Stimulated activated CD8-positive, alpha-beta memory T cell treated with anti-CD3 and anti-CD28 coated beads, Interleukin-15, amount 100 ng/mL, for 4 hours (primary cell): Measurements from ENCODE around the gene PALM3.
"Not testable (repeated sequence)": the region's sequence is repeated elsewhere in the genome, so short reads cannot be mapped to it uniquely, and the experiment has no call there.

Source experiments
- DNase-seq, 2 donors: peaks; one replicate each; pipeline ENCODE4 v3.0.0-alpha.2; 2020; ENCODE audit warnings: low read depth in 2 of 2

PALM3 gene

DNA sequence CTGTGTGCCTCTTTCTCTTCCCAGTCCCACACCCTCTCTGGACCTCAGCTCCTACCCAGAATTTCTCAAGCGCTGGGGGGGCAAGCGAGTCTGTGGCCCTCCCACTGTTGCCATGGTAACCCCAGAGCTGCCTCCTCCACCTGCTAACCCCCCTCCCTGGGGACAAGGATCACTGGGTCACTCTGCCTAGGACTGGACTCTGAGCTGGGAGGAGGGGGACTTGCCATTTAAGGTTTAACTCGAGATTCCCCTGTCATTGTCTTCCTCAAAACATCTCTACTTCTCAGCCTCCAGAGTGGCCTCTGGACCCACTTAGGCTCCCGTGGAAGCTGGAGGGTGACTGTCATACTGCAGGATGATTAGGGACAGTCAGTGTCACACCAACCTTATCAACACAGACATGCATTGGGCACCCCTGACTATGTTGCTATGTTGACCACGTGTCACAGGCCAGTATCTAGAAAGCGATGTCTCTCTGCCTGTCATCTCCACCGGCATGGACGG lies 2.2 kb downstream of the PALM3 start:
- DNase-seq: no peak

DNA sequence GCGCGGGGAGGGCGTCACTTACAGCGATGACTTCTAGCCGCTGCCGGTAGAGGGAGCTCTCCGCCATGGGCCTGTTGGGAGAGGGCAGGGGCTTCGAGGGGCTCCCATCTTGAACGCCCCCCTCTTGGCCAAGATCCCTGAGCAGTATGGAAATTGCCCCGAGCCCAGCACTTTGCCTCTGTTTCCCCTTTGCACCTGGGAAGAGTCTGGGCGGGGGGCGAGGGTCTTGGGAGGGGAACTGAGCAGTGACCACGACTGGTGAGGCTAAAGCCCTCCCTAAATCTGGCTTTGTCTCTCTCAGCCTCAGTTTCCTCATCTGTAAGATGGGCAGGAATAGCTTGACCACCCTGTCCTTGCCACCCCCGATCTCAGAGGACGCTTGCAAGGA lies 2.8 kb downstream of the PALM3 start:
- DNase-seq: no peak

DNA sequence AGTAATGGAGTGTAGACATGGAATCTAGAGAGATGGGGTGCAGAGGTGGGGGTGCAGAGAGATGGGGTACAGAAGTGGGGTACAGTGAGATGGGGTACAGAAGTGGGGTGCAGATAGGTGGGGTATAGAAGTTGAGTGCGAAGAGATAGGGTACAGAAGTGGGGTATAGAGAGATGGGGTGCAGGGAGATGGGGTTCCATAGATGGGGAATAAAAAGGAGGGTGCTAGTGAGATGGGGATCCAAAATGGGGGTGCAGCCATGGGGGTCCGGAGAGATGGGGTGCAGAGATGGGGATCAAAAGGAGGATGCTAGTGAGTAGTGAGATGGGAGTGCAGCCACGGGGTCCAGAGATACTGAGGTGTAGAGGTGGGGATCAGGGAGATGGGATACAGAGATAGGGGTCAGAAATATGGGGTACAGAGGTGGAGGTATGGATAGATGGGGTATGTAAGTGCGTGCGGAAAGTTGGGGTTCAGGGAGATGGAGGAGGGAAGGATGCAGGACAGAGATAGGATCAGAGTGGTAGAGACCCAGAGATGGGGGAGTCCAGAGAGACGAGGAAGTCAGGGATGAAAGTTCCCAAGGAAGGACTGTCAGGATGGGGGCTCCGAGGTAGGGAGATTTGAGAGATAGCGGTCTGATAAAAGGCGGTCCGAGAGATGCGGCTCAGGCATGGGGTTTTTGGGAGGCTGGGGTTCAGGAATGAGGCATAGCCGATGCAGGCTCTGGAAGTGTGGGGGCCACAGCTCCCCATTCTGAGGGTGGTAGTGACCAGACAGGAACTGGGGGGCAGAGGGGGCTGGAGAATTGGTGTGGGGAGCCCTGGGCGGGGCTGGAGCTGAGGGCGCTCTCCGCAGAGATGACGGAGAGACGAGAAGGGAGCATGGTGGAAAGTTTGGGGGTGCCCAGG lies 3.4 kb downstream of the PALM3 start:
- DNase-seq: no peak

DNA sequence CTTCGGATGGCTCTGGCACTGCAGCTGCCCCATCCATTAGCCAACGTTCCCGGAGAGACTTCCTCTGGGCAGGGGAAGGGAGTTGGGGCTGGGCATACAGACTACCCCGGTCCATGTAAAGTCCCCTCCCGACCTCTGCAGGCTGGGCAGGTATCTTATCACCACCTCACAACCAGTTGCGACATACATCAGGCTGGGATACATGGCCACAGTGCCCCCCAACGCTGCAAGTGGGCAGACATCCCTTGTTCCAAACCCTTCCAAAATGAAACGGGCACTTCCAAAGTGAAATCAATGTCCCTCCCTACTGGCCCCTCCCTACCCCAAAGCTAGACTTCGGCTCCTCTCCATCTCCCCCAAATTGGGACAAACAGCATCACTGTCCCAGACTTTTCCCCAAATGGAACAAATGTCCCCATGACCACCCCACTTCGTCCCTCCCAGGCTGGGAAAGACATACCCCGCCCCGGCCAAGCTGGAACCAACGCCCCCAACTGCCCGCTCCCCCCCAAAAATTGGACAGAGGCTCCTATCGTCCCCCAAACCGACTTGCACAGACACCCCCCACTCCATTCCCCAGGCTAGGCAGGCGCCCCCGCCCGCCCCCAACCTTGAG lies 5.0 kb downstream of the PALM3 start:
- DNase-seq: no peak

DNA sequence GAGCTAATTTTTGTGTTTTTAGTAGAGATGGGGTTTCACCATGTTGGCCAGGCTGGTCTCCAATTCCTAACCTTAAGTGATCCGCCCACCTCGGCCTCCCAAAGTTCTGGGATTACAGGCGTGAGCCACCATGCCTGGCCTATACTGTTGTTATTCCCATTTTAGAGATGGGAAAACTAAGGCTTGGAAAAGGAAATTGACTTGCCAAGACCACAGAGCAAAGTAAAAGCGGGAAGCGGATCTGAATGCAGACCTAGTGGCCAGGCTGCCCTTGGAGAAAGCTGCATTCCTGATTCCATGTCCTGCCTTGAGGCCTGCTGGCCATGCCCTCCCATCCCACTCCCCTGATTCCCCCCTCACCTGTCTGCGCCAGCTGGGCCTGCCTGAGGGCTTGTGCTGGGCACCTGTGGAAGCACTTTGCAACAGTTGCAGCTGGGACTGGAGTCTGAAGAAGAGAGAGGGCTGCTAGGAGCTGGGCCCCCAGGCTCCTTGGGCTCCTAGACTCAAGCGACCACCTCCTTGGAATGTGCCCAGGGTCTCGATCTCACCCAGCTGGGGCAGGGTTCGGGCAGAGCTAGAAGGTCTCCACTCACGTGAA lies 5.7 kb downstream of the PALM3 start:
- no peak for DNase-seq

DNA sequence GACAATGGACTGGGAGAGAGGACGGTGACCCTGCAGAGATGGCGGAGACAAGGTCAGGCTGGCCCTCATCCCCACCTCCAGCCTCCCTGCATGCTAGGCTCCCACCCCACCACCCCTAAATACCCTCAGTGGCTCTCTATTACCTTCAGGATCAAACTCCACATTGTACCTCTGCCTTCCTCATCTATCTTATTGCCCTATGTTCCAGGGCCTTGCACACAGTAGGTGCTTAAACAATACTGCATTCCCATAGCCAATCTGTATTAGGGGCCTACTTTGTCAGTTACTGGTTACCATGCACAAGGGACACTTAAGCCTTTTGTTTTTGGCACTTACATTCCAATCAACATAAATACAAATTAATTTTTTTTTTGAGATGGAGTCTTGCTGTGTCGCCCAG lies 6.5 kb downstream of the PALM3 start:
- DNase-seq: no peak

DNA sequence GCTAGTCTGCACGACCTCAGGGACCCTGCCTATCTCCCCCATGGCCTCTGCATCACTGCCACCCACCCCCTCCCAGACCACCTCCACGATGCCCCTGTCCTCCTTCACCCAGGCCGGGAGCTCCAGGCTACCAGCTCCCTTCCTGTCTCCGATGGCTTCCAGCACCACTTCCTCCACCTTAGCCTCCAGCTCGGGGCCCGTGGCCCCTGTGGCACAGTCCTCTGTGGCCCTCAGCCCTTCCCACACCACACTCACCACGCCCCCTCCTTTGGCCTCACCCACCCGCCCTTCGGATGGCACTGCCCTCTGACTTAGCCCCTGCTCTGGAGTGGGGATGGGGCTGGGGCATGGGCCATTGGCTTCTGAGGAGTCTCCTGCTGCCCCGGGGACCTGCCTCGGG lies 7.2 kb downstream of the PALM3 start:
- no peak for DNase-seq

DNA sequence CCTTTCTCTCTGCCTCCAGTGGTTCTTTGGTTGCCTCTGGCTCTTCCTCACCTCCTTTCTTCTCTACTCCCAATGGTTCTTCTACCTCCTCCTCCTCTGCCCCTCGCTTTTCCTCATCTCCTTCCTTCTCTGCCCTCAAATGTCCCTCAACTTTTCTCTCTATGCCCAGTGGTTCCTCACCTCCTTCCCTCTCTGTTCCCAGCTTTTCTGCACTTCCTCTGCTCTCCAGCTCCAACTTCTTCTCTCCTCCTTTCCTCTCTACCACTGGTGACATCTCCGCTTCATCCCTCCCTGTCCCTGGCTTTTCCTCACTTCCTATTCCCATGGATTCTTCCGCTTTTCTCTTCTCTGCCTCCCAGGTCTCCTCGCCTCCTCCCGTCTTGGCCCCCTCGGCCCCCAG lies 7.8 kb downstream of the PALM3 start:
- no peak for DNase-seq

DNA sequence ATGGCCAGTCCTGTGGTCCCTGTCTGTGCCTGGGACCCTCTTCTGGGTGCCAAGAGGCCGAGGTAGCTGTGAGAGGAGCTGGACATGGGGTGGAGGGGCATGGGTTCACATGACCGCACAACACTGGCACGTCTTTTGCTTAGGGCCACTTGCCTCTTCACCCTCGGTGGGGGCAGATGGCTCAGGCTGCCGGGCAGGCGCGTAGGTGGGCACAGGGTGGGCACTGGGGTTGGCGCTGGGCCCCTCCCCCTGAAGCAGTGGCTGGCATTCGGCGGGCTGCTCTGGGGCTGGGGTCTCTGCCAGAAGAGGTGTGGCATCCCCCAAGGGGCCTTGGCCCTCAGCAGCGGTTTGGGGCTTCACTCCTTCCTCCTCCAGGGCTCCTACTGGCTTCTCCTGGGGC lies 8.4 kb downstream of the PALM3 start:
- no peak for DNase-seq

DNA sequence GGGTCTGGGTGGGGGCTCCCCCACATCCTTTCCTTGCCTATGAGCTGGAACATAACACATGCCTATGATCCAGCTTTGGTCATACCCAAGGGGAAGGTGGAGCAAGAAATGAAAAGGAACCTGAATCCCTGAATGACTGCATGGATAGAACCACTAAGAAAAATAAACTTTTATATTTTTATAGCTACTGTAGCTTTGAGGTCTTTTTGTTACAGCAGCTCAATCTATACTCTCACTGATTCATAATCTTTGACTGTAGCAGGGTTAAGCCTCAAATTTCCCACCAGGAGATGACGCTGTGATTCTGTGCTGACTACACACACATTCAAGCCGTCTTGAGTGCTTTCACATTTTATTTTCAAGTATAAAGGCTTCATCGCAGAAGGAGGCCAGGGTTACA lies 8.8 kb downstream of the PALM3 start:
- no peak for DNase-seq

DNA sequence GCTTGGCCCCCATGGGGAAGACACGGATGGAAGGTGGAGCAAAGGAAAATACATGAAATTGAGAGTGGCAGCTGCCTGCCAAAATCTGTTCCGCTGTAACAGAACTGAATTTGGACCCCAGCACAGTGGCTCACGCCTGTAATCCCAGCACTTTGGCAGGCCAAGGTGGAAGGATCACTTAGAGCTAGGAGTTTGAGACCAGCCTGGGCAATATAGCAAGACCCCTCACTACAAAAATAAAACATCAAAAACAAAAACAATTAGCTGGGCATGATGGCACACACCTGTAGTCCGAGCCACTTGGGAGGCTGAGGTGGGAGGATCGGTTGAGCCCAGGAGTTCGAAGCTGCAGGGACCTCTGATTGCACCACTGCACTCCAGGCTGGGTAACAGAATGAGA lies 9.4 kb downstream of the PALM3 start:
- DNase-seq: no peak

DNA sequence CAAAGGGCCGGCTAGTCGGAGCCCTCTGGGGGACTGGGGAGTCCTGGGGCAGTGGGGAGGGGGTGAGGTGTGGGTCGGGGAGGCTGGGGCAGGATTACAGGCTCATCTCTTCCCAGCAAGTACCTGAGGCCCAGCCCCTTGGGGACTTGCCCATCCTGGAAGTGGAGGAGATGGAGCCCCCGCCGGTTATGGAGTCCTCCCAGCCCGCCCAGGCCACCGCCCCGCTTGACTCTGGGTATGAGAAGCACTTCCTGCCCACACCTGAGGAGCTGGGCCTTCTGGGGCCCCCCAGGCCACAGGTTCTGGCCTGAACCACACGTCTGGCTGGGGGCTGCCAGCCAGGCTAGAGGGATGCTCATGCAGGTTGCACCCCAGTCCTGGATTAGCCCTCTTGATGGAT lies 9.9 kb downstream of the PALM3 start:
- DNase-seq: no peak

DNA sequence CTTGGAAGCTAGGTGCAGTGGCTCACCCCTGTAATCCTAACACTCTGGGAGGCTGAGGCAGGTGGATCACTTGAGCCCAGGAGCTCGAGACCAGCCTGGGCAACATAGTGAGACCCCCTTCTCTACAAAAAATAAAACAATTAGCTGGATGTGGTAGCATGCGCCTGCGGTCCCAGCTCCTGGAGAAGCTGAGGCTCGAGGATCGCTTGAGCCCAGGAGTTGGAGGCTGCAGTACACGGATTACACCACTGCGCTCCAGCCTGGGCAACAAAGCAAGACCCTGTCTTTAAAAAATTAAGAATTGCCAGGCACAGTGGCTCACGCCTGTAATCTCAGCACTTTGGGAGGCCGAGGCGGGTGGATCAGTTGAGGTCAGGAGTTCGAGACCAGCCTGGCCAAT lies 10.9 kb downstream of the PALM3 start:
- DNase-seq: not testable (repeated sequence)

DNA sequence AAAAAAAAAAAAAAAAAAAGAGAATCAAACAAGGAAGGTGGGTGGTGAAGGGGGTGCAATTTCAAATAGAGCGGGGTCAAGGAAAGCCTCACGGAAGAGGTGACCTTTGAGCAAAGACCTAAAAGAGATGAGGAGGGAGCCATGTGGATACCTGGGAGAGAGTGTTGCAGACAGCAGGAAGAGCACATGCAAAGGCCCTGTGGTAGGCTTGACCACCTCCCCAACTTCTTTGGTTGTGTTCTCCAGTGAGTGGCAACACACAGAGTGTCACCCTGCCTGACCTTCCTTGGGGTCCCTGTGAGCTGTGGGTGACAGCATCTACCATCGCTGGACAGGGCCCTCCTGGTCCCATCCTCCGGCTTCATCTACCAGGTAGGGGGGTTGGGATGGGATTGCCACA lies 11.4 kb downstream of the PALM3 start:
- no peak for DNase-seq

DNA sequence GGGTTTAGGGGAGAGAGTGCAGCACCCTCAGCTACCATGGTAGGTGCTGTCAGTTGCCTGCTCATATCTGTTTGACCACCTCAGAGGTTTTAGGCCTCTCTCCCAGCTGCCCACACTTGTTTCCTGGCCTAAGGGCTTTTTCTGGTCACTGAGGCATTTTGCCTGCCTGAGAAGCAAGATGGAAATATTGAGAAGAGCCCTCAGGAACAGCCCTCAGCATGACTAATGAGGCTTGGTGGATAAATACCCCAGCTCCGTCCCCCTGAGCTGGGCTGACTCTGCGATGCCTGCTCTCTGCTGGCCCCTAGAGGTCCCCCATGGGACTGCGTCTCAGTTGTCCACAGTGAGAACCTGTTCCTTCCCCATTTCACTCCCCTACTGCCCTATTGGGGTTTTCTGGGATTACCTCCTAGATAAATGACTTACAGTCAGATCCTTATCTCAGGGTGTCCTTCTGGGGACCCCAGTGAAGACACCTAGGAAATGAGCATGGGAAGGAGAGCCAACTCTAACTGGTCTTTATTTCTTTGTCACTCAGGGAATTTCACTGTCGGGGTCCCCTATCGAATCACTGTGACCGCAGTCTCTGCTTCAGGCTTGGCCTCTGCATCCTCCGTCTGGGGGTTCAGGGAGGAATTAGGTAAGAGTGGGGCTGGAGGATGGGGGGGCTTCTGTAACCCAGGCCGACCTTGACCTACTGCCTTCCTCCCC lies 13.3 kb downstream of the PALM3 start:
- DNase-seq: peak; percentile 47 to 67

DNA sequence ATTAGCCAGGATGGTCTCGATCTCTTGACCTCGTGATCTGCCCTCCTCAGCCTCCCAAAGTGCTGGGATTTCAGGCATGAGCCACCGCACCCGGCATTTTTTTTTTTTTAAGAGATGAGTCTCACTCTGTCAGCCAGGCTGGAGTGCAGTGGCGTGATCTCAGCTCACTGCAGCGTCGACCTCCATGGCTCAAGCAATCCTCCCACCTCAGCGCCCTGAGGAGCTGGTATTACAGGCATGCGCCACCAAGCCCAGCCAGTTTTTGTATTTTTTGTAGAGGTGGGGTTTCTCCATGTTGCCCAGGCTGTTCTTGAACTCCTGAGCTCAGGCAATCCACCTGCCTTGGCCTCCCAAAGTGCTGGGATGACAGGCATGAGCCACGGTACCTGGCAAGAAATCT lies 14.0 kb downstream of the PALM3 start:
- DNase-seq: not testable (repeated sequence)

DNA sequence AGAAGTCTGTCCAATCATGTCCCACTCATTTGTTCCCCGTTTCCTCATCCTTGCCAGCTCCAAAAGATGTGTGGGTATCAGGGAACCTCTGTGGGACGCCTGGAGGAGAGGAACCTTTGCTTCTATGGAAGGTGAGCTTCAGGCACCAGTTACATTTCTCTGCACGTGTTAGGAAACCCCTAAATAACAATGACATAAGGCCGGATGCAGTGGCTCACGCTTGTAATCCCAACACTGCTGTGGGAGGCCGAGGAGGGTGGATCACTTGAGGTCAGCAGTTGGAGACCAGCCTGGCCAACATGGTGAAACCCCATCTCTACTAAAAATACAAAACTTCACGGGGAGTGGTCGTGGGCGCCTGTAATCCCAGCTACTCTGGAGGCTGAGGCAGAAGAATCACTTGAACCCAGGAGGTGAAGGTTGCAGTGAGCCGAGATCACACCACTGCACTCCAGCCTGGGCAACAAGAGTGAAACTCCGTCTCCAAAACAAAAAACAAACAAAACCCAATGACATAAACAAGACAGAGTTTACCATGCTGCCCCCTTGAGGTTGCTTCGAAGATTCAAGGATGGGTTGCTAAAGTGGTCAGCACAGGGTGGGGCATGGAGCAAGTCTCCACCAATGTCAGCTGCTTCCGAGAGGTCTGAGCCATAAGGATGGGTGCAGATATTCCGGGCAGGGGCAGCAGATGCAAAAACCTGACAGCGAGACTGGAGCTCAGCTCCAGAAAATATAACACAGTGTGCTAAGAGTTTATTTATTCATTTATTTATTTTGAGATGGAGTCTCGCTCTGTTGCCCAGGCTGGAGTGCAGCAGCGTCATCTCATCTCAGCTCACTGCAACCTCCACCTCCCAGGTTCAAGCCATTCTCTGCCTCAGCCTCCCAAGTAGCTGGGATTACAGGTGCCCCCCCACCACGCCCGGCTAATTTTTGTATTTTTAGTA lies 18.9 kb downstream of the PALM3 start:
- not testable (repeated sequence) for DNase-seq

DNA sequence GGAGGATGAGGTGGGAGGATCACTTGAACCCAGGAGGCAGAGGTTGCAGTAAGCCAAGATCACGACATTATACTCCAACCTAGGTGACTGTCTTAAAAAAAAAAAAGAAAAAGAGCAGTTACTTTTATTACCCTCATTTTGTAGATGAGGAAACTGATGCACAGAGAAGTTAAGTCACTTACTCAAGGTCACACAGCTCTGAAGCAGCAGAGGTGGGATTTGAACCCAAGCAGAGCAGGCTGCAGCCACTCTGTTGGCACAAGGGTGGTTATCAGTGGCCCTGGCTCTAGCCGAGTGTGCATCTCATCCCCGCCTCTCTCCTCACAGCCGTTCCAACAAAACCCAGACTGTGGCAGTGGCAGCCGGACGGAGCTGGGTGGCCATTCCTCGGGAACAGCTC lies 22.7 kb downstream of the PALM3 start:
- no peak for DNase-seq

DNA sequence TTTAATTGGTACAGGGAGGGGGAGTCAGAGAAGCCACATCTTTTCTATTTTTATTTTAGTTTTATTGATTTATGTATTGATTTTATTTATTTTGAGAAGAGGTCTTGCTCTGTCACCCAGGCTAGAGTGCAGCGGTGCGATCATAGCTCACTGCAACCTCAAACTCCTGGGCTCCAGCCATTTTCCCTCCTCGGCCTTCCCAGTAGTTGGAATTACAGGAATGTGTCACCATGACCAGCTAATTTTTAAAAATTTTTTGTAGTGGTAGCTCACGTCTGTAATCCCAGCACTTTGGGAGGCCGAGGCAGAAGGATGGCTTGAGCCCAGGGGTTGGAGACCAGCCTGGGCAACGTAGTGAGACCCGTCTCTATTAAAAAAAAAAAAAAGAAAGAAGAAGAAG lies 26.2 kb downstream of the PALM3 start:
- DNase-seq: no peak

DNA sequence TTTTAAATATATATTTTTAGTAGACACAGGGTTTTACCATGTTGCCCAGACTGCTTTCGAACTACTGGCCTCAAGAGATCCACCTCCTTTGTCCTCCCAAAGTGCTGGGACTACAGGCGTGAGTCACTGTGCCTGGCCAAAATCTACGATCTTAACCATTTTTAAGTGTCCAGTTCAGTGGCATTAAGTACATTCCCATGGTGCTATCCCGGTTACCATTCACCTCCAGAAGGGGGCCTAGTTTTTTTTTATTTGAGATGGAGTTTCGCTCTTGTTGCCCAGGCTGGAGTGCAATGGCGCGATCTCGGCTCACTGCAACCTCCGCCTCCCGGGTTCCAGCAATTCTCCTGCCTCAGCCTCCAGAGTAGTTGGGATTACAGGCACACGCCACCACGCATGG lies 26.7 kb downstream of the PALM3 start:
- DNase-seq: not testable (repeated sequence)

DNA sequence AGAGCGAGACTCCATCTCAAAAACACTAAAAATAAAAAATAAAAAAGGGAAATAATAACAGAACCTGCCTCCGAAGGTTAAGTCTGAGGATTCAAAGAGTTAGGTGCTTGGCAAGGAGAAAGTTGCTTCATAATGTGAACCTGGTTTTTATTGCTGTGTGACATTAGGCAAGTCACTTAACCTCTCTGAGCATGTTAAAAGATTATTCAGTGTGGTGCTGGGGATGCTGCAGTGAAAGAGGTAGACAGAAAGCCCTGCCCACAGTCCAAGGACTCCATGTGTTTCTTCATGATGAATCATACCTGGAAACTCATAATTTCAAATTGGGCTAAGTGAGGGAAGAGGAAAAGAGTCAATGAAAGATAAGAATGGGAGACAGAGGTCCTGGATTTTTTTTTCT lies 27.9 kb downstream of the PALM3 start:
- DNase-seq: no peak
